GM19395 (cell line): Measurements from ENCODE around the gene SLC19A2.

Experiments used
- ATAC-seq: cut with Tn5 transposase; IDR thresholded peaks from one replicate; pipeline ENCODE4 v1.9.1; 2021; ENCODE audit warnings: mild to moderate bottlenecking, moderate library complexity; ENCODE audit not compliant: unreplicated experiment

Gene SLC19A2

DNA sequence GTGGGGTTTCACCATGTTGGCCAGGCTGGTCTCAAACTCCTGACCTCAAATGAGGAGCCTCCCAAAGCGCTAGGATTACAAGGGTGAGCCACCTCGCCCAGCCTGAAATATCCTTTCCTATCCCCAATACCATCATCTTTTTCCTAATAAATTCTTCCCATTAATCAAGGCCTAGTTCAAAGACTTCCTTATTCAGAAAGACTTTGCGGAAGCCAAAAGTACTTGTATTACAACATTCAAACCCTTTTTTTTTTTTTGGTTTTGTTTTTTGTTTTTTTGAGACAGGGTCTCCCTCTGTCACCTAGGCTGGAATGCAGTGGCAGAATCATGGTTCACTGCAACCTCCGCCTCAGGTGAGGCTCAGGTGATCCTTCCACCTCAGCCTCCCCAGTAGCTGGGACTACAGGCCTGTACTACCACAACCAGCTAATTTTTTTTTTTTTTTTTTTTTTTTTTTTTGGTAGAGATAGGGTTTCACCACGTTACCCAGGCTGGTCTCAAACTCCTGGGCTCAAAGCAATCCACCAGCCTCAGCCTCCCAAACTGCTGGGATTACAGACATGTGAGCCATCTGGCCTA, 7.6 kb downstream of the SLC19A2 start:
- no peak for ATAC-seq

DNA sequence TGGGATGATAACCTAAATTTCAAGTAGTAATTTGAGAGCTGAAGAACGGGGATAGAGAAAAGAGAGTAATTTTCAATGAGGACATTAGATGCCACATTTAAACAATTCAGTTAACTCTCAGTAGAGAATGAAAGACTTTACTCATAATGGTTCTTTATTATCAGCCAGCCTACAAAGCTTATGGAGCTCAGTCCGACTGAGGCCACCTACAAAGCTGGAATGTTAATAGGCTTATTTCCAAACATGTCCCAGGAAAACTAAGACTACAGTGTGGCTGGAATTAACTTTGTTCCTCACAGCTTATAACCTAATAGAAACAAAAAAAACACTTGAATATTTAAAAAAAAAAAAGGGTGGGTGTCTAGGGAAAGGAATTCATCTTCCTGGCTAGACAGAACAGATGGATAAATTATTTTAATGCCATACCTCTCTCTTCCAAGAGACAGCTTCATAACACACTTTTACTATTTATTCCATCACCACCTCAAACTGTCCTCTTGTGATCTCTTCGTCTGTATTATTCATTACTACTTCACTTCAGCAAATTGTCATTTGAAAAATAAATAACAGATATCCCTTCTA, 9.8 kb downstream of the SLC19A2 start:
- ATAC-seq, result no peak

DNA sequence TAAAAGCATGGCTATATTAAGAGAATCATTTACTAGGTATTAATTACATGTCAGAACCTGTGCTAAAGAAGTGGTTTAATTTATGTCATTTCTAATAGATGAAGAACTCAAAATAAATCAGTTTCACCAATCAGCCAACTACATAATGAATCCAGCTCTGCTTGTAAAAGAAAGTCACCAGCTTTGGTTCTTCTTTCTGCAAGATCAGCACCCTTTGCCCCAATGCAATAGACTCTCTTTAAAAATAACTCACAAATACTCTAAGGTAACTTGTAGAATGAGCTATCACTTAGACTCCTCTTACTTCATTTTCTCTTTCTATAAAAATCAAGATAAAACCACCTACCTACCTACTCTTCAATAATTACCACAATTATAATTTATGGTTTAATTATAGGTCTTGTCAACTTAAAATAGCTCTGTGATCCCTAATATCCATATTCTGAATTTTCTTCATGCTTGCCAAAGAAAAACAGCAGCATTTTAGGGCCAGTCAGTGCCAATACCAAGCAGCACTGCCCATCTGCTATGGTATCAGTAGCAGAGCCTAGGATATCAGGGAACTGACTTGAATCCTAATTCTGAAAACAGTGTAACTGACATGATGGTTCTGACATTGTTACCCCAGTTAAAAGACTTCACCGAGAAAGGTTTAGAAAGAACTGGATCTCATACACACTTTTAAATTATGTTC, 11.3 kb downstream of the SLC19A2 start:
- no peak for ATAC-seq

DNA sequence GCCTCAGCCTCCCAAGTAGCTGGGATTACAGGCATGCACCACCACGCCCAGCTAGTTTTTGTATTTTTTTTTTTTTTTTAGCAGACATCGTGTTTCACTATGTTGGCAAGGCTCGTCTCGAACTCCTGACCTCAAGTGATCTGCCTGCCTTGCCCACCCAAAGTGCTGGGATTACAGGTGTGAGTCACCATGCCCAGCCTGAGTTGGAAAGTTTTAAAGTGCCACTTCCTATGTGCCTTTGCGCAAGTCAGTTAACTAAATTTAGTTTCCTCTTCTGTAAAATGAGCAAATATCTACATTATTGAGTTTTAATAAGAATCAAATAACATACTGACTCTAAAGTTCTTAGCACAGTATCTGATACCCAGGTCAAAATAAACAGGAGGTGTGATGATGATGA, 12.4 kb downstream of the SLC19A2 start:
- ATAC-seq, result no peak

DNA sequence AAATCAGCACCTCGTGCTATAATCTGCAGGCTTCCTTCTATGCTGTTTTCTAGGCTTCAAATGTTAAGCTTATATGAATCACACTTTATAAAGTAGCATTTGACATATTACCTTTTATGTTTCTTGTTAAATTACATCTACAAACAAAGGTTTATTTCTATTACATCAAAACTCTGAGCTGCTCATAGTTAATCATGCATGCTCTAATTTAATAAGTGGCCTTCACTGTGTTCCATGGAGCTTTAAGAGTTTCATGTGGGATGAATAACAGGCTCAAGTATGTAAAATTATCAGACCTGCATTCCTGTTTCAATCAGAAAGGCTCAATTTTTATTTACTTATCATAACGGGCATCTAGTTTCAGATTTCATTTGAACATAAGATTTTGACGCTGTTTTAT, 13.0 kb downstream of the SLC19A2 start:
- no peak for ATAC-seq

DNA sequence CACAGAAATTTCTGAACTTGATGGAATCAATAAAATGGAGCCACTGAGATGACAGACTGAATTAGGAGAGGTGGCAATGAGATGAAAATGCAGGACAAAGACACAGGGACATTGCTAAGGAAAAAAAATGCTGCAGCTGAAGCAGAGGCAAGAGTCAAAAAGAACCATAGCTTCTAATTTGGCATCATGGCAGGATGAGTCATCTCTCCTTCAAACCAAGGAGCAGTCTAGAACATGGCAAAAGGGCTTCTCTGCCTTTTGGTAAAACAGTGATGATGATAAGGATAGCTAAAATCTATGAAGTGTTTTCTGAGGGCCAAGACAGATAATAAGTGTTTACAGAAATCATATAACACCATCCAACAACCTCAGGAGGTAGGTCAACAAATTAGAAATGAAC, 16.8 kb downstream of the SLC19A2 start:
- ATAC-seq, result no peak

DNA sequence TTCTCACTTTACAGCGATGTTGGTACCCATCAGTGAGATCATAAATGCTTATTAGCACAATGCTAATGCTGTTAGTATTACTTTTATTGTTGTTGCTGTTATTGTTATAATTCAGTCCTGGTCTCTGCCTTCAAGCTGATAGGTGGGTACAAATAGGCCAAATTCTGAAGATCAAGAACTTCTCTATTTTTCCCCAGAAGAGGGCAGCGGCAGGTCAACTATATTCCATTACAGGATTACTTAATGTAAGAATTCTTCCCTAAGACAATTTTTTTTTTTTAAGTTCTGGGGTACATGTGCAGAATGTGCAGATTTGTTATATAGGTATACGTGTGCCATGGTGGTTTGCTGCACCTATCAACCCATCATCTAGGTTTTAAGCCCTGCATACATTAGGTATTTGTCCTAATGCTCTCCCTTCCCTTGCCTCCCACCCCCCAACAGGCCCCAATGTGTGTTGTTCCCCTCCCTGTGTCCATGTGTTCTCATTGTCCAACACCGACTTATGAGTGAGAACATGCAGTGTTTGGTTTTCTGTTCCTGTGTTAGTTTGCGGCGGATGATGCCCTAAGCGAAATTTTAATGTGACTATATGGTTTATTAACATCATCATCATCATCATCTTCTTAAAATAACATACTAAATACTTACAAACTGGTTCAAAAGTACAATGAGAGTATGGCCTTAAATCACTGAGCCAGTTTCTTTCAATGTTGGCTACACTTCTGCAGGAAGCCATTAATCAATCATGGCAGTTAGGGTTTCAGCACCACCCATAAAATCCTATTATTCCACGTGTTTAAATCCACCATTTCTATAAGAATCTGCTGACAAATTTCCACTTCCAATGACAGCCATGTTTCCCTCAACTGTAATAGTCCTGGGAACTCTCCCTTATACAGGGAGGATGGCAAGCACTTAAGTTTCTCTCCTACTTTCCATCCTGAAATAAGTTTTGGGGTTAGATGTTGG, 19.2 kb downstream of the SLC19A2 start:
- ATAC-seq, result no peak

DNA sequence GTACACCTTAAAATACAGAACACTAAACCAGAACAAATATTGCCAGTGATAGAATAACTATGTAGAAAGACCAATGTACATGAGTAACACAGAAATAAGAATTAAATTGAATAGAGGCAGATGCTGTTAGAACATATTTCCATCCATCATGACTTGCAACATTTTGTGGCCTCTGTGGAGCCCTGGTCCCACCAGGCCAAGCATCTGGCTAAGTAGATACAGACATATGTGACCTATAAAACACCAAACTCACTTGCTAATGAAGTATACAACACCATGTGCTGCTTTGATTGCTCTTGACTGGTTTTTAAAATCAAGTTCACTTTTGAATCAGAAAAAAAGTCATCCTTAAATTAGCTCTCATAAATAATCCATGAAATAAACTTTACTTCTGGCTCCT, 20.5 kb downstream of the SLC19A2 start:
- no peak for ATAC-seq

DNA sequence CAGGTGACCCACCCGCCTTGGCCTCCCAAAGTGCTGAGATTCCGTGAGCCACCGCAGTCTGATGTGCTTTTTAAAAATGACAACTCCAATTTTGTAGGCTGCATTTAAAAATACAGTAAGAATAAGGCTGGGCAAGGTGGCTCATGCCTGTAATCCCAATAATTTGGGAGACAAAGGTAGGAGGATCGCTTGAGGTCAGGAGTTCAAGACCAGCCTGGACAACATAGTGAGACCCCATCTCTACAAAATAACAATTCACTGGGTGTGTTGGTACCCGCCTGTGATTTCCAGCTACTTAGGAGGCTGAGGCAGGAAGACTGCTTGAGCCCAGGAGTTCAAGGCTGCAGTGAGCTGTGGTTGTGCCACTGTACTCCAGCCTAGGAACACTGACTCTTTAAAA, 23.4 kb downstream of the SLC19A2 start:
- no peak for ATAC-seq

DNA sequence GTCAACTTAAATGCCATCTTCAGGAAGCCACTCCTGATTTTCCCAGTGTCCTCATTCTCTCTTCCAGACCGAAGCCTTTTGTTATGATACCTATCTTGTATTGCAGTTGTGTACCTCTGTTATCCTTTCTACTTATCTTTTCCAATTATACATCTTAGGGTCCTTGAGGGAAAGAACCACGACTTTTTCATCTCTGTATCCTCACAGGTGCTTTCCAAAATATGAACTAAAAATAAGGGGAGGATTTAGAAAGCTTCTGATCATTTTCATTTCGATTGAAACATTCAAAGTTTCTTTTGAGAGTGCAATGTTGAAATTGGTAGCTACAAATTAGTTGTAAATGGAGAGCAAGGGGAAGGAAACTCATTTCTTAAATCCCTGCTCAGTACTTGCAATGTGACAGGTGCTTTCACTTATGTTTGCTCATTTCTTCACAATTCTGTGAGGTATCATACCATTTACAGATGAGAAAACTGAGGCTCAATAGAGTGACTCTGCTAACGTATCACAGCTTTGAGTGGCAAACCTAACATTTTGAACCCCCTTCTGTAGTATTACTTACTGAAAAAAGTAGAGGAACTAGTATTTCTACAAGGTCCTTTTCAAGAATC, 24.2 kb downstream of the SLC19A2 start:
- ATAC-seq, result no peak

DNA sequence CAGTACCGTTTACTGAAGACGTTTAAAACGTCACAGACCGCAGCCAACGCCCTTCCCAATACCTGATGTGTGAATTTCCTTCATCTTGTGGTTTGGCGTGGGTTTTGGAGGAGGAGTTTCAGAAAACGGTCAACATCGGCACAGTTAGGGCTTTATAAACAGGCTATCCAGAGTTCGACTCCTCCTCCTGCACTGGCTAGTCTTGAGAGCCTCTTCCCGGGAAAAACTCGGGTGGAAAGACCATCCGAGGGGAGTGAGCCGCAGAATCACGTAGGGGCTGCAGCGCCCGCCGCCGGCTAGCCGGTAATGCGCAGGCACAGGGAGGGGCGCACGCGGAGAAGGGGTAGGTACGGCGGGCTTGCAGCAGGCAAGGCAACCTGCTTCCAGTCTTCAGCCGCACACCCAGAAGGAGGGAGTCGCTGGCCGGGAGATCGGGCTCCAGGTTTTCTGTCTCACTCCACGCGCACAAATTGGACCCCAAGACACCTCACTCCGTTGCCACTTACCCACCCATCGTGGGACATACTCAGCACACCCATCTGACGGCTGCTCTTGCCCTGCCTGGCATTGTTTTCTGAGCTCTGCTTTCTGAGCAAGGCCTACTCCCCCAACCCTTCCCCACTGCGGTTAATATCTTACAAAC, 25.4 kb downstream of the SLC19A2 start:
- no peak for ATAC-seq

DNA sequence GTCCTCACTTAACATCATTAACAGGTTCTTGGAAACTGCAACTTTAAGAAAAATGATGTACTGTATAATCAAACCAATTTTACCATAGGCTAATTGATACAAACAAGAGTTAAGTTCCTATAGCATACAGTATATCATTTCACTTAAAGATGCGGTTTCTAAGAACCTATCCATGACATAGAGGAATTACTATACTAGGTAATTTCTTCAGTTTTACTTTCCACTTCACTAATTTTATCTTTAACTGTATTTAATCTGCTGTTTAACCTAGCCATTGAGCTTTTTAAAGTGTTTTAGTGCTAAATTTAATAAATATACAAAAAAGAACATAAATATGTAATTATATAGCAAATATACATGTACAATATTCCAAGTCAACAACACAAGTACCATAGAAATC, 28.3 kb downstream of the SLC19A2 start:
- no peak for ATAC-seq

DNA sequence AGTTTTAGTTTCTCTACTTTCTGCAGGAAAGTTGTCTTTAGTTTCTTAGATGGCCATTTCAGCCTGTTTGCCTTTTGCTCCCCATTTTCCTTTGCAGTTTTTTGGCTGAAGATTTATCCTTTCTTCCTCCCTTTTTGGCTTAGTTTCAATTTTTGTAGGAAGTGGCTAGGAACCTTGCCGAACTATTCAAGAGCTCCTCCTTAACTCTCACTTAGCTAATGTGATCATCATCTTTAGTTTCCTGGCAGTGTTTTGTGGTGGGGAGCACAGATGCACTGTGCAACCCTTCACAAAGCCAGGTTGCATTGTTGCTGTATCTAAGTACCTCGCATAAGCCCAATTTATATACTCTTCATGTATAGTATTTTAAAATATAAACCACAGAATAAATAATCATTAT, 29.7 kb downstream of the SLC19A2 start:
- ATAC-seq, result no peak

DNA sequence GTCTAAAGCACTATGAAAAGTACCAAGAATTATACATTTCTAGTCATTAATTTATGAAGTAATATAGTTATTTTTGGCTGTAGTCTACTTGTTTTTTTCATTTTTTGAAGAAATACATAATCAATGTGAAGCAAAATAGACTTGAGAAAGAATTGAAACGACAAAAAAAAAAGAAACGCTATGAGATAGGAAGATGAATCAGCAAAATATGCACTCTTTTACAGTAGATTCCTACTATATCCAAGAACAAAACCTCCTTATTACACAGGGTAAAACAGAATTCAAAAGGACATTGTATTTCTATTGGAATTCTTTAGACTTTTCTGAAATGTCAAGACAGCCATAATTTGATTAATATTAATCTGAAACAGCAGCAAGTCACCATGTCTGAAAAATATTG, 32.8 kb downstream of the SLC19A2 start:
- ATAC-seq, result no peak

DNA sequence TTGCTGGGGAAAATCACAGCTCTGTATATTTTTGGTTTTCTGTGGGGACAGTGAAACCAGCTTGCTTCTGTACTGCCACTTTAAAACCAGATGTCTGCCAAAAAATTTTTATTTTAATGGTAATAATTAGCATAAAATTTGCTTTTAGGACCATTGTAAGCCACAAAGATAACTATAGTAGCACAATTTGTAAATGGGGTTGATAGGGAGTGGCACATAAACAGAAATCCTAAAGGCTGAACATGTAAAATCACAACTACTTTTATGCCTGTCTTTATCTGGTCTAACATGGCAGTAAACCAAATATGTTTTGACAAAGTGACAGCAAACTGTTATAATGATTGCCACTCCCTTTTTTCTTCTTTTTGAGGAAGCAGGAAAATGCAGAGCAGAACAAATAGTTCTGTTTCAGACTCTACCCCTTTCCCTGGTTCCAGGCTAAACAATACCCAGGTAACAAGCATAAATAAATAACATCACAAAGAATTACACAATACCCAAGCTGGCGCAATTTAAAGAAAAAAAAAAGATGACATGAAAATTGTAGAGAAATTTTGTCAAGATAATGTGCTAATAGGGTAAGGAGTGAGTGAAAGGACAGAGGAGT, 34.4 kb downstream of the SLC19A2 start:
- ATAC-seq, result no peak

DNA sequence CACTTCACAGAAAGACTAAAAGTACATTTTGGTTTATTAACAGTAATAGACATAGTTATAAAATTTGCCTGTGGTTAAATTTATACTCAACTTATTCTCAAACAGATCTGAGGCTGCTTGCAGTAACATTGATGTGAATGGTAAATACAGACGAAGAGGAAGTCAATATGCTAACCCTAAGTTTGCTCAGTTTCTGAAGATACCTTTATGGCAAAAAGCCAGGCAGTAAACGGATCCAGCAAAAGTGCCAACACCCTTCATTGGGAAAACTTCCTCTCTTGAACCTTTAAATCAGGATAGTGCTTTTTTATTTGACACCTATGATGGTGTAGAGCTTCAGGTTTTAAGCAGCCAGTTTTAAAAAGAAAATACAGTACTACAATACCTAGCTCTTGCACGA, 41.8 kb downstream of the SLC19A2 start:
- no peak for ATAC-seq

DNA sequence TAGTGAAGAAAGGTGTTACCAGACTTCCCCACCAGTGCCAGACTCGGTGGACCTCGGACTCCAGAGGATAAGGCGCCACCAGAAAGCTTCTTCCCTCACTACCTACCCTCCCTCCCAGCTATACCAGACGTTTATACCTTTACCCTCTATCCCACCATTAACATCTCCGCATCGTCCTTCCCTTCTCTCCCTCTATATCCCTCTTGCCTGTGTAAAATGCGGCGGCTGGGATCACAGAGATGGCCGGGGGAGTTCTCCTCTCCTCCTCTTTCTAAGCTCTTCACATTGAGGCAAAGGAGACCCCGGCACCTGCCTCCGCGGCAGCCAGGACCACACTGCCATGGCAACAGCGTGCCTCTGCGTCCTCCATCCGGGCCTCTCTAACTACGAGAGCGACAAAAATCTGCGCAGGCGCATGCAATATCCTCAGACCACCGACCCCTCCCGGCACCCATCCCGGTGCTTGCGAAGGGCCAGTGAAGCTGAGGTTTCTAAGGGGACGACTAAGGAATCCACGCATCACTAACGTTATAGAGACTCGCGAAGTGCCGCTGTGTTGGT, 58.6 kb downstream of the SLC19A2 start, which contains the start of gene CCDC181:
Gene CCDC181 (minus strand): TSS at position 394 of the 561 bp plus-strand sequence. CDS start 2,547 bp downstream, outside the sequence.
- peak; percentile 99 for ATAC-seq

DNA sequence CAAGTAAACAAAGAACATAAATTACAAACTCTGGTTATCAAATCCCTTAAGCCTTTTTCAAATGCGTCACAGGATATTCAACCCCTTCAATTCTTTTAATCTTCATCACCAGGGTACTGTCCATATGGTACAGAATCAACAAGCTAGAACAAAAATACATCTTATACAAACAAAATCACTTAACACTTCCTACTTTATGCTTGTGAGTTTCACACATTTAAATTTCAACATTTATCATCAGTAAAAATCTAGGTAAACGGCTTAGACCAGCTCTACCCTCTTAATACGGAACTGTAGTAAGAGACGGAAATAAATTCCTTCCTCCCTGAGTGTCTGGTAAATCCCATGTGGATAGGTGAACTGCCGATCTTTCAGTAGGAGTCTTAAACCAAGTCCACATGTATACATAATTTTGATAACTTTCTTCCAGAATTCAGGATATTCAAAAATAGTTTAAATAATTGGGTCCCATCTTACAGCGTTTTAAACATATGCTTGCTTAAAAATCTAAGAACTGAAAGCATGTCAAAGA, 59.5 kb downstream of the SLC19A2 start:
- no peak for ATAC-seq

DNA sequence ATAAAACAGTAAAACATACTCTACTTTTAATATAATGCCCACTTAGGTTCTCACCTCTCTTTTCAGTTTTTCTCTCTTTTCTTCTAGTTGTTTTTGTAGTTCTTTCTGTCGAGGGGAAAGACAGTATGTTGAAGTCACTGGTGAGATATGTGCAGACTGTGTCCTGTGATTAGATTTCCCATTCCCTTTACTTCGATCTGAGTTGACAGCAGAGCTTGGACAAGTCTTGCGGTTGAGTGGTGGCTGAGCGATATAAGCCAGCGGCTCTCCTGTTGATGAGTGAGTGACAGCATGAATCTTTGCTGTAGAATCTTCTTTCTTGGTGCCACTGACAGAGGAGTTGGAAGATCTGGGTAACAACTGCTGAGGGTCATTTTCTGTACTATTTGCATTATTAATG, 64.4 kb downstream of the SLC19A2 start:
- no peak for ATAC-seq
